ENCODE results near the gene ATAD1.

The ATAD1 gene

DNA sequence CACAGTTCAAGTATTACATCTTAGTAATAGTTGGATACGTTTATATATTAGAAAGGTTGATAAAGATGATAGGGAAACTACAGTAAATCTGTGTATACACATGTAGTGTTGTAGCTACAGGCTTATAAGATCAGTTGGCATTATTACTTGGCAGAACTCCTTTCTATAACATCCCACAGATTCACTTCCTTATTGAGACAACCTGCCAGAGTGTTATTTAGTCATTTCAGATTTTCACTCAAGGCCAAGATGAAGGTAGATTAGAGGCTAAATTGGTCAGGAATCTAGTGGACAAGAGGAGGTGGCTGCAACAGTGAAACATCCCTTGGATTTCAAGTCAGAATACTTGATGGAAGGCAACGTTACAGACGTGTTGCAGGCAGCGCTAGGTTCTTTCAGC, 95.3 kb downstream of the ATAD1 start:
- FAIRE-seq (no peak), DNase-seq (ENCODE audit: insufficient read length, low spot score) (no peak)

DNA sequence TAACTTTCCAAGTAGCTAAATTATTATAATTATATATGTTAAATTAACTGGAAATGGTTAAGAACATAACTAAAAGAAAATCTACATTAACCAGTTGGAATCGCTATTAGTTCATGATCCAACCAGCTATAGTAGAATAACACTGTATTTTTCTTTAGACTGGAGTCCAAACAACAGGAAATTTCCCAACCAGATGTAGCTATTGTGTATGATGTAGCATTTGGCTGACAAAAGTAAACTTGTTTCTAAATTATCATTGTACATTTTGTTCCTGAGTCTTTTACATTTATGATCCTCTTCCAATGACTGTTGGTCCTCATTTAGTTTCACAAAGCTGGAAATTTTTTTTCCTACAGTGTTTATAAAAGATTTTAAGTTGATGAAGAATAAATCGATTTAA, 96.2 kb downstream of the ATAD1 start:
- no peak for FAIRE-seq
- no peak for DNase-seq (ENCODE audit: insufficient read length, low spot score)

DNA sequence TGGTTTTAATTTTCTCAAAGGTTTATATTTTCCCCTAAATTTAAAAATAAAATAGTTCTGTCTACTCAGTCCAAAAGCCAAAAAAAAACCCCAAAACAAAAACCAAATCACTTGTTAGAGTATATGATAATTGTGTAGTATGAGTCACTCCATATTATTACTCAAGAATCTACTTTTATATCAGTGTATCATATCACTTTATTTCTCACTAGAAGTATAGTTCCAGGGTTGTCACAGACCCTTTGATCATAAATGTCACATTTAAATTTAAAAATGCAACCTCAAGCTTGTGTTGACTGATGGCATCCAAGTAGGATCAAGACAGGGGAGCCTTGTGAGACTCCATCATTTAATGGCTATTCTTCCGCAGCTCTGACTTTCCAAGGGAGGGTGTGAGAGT, 97.4 kb downstream of the ATAD1 start:
- FAIRE-seq: no peak
- no peak for DNase-seq (ENCODE audit: insufficient read length, low spot score)

DNA sequence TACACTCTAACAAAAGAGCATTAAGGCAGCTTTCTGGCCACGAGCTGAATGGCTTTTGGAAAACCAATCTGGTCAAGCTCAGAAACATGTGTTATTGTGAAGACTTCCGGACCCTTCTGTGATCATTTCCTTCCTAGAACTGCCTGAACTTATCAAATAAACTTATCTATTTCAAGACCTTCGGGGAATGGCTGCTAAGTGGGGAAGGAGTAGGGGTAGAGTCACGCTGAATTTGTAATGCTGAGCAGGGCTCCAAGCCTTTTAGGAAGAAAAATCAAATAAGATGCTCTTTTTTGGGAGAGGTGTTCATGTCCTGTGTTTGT, 101.7 kb downstream of the ATAD1 start:
- FAIRE-seq (no peak), DNase-seq (ENCODE audit: insufficient read length, low spot score) (no peak)

DNA sequence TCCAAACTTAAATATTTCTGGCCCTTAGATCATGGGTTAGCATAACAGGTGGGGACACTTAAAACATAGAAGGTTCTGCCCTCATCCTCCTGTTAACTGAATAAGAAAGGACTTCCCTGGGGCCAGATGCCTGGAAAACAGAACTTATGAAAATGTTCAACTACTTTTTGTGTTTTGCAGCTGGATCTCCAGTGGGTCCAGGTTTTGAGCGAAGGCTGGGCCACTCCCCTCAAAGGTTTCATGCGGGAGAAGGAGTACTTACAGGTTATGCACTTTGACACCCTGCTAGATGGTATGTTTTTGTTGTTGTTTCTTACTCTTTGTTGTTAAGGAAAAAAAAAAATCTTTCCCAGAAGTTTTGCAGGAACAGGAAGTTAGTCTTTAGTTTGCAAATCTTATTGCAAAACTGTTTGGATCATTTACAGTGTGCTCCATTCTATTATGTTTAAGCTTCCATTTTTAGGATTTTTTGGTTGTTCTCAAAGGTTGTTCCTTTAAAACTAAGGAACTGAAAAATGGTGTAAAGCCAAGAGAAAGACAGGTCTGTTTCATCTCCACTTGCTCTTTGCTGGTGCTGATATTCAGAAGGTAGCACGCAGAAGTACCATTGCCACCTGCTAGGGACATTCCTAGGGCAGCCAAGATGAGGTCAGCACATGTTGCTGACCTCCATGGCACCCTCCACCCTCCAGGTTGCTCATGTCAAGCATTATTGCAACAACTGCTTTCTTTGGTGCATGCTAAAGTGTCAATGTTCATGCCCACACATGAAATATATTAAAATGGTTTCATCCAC, 102.3 kb downstream of the ATAD1 start:
- DNase-seq (ENCODE audit: insufficient read length, low spot score) (no peak), FAIRE-seq (no peak)

DNA sequence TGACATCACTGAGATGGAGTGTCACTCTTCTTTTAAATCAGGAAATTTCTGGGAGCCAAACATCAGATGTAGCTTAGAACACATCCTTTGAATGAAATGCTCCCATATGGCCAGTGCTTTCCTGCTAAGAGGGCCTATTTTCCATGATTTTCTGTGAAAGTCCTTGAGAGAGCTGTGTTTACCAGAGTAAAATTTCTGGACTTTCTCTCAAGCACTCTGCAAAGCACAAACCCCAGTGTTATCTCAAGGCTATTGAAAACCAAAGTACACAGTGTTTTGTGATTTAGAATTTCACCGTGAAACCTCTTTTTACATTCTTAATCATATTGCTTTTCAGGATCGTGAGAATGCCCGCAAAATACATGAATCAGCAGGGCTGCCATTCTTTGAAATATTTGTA, 104.3 kb downstream of the ATAD1 start:
- DNase-seq (ENCODE audit: insufficient read length, low spot score): no peak
- no peak for FAIRE-seq

DNA sequence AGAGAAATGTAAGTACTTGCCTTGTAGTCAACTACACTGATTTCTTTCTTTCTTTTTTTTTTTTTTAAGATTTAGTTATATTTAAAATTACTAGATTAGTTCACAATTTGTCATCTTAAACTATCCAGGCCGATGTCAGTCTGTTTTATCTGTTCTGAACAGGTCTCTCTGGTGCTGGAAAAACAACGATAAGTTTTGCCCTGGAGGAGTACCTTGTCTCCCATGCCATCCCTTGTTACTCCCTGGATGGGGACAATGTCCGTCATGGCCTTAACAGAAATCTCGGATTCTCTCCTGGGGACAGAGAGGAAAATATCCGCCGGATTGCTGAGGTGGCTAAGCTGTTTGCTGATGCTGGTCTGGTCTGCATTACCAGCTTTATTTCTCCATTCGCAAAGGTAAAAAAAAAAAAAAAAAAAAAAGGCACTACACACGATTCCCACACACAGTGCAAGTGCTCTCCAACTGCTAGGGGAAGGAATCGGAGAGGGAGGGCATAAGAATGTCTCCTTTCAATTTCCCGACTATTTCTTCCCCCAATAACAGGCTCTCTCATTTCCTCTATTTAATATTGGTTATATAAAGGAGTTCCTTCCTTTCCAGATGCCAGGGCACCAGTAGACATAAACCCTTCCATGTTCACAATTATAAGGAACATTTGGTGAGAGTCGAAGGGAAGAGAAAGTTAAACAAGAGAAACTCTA, 105.0 kb downstream of the ATAD1 start:
- no peak for FAIRE-seq
- no peak for DNase-seq (ENCODE audit: insufficient read length, low spot score)

DNA sequence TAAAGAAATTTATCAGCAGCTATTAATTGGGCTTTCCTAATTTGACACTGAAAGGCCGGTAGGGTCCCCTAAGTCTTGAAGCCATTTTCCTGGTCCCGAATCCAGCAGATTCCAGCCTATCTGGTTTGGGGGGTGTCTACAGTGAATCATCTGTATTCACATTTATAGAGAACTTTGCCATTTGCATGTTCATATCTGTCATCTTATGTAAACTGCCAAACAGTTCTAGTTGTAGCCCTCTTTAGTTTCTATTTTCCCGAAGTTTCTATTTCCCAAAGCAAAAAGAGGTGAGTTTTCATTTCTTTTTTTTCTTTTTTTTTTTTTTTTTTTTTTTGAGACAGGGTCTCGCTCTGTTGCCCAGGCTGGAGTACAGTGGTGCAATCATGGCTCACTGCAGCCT, 110.8 kb downstream of the ATAD1 start:
- DNase-seq (ENCODE audit: insufficient read length, low spot score) (no peak), FAIRE-seq (no peak)

DNA sequence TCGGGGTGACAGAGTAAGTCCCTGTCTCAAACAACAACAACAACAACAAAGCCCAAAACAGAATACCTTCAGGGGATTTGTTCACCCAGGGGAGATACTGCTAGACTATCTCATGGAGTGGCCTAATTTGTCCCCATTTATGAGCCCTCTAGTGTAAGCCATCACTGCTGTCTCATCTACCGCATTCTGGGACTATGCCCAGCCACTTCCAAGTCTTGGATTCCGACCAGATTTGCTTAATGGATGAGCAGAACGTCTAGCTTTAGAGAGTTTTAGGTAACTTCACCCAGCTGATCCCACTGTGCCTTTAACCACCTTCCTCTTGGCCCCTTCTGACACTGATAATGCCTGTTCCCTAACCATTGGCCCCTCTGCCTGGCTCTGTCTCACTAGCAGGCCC, 111.3 kb downstream of the ATAD1 start:
- DNase-seq (ENCODE audit: insufficient read length, low spot score) (no peak), FAIRE-seq (no peak)

DNA sequence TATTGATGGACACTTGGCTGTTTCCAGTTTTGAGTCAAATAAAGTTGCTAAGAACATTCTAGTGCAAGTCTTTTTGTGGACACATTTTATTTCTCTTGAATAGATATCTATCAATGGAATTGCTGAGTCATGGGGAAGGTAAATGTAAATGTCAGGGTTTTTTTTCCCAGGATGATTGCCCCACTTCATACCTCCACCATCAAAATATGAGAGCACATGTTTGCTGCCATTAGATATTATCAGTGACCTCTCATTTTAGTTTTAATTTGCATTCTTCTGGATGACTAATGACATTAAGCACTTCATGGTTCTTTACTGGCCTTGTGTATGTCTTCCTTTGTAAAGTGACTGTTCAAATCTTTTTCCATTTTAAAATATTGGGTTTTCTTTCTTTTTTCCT, 112.7 kb downstream of the ATAD1 start:
- no peak for FAIRE-seq
- no peak for DNase-seq (ENCODE audit: insufficient read length, low spot score)

DNA sequence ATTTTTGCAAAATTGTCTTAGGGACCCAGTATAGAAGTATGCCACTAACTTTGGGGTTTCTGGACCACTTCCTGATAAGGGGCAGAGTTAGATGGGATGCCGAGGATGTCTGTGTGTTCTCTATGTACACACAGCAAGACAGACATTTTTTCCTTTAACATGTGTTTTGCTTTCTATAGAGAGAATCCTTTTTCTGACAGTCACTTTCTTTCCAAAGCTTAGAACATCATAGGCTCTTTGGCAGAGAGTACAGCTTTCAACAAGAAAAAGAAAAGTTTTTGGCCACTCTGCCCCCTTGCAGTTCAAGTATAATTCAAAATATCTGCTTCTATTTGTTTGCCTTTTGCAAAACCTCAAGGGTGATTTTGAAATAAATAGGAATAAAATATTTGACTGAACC, 114.3 kb downstream of the ATAD1 start:
- no peak for FAIRE-seq
- DNase-seq (ENCODE audit: insufficient read length, low spot score): no peak

DNA sequence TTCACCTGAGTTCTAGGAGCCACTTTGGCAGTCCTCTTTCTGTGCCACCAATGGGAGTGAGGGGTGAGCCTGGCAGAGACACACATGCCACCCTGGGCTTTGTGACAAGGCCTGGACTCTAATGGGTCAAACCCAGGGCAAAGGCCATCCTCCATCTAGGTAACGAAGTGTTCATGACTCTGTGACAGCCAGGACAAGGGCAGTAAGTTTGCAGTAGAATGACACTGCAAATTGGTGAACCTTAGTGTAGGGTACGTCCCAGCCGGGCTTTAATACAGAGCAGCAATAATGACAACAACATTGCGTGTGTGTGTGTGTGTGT, 115.1 kb downstream of the ATAD1 start:
- no peak for DNase-seq (ENCODE audit: insufficient read length, low spot score)
- no peak for FAIRE-seq

DNA sequence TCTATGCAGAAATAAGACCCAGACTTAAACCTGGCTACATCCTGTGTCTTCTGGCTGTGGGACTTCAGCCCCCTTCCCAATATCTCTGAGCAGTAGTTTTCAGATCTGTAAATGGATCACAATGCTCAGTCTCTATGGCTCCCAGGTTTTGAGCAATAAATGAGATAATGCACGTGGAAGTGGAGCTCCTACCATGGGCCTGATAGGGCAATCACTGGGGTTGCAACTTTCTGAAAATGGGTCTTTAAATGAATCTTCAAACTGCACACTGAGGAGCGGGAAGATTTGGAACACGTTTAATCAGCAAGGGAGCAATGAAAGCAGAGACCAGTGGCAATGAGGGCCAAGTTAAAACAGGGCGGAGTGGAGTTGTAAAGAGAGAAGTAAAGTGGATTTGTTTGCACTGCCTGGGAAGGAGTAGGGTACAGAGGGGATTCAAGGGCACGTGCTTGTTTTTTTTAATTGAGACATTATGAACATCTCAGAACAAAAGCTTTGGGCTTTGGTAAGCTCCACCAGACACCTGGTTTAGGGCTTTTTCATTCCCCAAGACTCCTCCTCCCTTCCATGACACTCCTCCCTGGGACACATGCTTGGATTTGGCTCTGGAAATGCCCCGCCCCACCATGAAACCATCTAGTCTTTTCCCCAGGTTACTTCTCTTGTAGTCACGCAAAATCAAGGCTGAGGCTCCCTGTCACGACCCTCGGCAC, 115.6 kb downstream of the ATAD1 start:
- FAIRE-seq: no peak
- DNase-seq (ENCODE audit: insufficient read length, low spot score): no peak
